Cardiac septum (tissue), 1 donor: ENCODE data around the gene RBKS. TPM values are rescaled to one million over a fixed set of nuclear protein-coding genes. Genes with fewer than 3 reads are reported as not detected.

Source experiments
- DNase-seq: peaks from one replicate; pipeline ENCODE4 v3.0.0-alpha.2; 2020; ENCODE audit warnings: low spot score
- intact Hi-C: fragments of 100-400 bp; cut with DNase I; formaldehyde crosslinking; loops from one replicate; pipeline ENCODE4 v1.14.0; 2022
- total RNA-seq: library from RNA; stranded (reverse); fragmentation: NEBNext Ultra II Directional; extraction: Animal tissue kit (Norgen Biotek cat#: 25700); gene quantifications from one replicate; pipeline ENCODE4 v1.2.1, GENCODE V29; 2021
- donor health status: DM: no; HTN: no; CAD: no.

RBKS gene
- total RNA-seq, 1 donor from 2014 or later, result 3.9 TPM

DNA sequence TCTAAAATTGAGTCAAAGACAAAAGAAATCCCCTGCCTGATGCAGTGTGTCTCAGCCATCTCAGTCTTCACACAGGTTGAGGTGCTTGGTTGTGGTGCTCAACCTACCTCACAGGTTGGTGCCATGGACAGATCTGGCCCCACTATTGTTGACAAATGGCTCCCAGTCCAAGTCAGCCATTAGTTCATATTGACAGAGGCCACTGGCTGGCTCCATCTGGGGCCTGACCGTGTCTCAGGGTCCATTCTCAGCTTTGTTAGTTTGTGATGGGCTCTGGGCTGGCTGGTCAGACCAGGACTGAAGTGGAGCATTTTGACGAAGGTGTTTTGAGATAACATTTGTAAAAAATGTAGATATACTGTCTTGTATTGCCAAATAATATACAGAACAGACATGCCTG lies 81.8 kb downstream of the RBKS start:
- intact Hi-C loops, result no loop called here
- DNase-seq, result no peak

GRCh38 chr2:27807476-27807875 lies 82.7 kb downstream of the RBKS start:
- no peak for DNase-seq
- intact Hi-C loops, result no loop called here

GRCh38 chr2:27806311-27807059 lies 83.7 kb downstream of the RBKS start:
- DNase-seq, result no peak
- intact Hi-C loops, result no loop called here

- DNase-seq, result no peak
- intact Hi-C loops, result no loop called here
Measured at GRCh38 chr2:27805180-27805579, 85.0 kb downstream of the RBKS start.

DNA sequence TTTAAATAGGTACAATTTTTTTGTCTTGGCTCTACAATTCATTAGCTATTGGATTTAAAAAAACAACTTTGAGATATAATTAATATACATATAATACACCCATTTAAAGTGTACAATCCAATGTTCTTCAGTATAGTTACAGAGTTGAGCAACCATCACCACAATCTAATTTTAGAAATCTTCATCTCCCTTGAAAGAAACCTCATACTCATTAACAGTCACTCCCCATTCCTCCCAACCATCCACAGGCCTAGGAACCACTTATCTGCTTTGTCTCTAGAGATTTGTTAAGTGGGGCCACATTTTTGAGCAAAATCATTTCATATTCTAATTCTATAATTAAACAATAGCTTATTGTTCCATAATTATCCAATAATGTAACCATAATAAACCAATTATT lies 86.0 kb downstream of the RBKS start:
- intact Hi-C loops, result no loop called here
- no peak for DNase-seq

DNA sequence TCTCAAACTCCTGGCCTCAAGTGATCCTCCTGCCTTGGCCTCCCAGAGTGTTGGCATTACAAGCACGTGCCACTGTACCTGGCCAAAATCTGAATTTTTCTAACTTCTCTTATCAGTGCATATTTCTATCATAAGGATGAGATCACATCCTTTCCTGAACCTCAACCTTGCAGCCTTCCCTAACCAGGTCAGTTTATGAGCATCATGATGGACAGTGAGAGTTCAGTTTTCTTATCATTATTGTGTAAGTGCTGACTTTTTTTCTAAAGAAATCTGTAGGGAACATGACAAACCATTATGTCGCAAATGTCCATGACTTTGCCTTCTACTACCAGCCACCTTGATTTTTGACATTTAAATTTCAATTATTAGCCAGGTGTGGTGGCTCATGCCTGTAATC lies 87.1 kb downstream of the RBKS start:
- intact Hi-C loops, result no loop called here
- no peak for DNase-seq

DNA sequence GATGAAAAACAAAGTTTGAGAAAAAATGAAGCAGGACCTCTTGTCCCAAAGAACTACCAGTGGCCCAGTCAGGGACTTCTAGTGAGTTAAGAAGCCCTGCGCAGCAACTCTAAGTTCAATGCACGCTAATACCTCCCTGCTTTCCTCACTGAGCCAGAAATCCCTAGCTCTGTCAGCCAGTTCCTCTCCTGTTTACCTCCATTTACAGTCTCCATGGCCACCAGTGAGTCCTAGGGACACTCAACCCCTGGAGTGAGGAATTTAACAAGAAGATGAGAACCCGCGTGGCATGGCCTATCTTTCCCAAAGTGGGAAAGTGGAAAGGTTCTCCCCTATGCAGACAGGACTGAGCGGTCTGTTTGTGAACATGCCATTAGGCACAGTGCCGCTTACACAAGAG lies 87.6 kb downstream of the RBKS start:
- intact Hi-C loops, result no loop called here
- DNase-seq, result no peak

DNA sequence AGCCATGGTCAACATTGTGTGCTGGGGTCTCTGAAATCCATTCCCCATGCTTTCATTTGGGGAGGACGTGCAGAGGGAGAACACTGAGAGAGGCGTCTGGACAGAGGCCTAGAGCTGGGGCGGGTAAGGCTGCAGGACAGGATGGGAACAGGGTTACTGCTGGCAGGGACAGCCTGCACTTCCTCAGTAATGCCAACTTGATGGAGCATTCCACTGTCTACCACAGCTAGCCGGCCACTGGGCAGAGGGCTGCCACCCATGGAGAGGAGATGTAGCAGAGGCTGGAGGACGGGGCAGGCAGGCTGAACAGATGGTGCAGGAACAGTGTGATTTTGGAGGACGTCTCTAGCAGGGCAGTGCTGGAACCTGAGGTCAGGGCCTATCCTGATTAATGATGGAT lies 89.3 kb downstream of the RBKS start:
- DNase-seq, result no peak
- intact Hi-C loops, result no loop called here

DNA sequence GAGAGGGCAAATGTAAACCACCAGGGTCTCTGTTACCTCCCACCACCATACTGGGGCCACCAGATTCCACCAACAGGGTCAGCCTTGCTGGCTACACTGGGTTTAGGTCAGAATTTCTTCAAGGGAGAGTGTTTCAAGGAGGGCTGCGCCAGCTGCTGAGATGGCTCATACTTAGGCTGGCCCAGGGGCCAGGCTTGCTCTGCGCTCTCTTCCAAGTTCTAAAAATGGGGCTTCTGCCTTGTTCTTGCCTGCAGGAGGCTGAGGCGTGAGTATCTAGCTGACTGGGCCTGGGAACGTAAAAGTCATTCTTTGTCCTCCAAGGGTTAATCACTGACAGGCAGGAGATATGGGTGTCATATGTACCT lies 90.6 kb downstream of the RBKS start:
- intact Hi-C loops, result loop anchor here (2.0 to 5.0 kb wide), 3 partner anchors 82 to 593 kb away; partner anchors contain the start of gene FOSL2
- no peak for DNase-seq

DNA sequence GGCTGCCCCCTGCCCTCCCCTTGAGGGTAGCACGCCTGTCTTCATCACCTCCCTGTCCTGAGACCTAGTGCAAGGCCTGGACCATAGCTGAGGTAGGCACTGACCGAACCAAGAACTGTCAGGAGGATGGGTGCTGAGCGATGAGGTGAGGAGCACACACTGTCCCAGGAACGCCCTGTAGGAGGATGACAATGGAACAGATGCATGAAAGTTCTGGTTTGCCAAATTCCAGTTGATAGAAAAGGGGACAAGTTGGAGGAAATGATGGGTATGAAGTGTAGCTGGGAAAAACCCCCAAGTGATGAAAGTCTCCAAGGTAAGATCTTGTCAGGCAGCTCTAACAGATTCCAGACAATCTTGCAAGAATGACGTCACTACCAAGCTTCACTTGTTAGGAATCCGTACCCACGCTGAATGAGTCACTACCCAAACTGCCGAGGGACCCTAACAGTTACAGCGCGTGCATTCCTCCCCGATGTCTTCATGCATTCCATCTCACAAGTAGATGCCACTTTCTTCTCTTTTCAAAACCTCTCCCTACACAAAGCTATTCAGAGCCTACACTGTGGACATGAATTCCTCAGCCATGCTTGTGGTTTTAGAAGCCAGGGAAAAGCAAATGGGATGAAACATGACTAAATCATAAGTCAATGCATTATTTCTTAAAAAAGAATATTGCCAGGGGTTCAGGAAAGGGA lies 91.1 kb downstream of the RBKS start:
- intact Hi-C loops, result loop anchor here (2.0 to 5.0 kb wide), 3 partner anchors 82 to 594 kb away; partner anchors contain the start of gene FOSL2

GRCh38 chr2:27798486-27798885 lies 91.7 kb downstream of the RBKS start:
- no peak for DNase-seq
- intact Hi-C loops, result loop anchor here (2.0 to 5.0 kb wide), 3 partner anchors 81 to 594 kb away; partner anchors contain the start of gene FOSL2

More for the DNA sequence above, 91.1 kb downstream of the RBKS start:
- no peak for DNase-seq

DNA sequence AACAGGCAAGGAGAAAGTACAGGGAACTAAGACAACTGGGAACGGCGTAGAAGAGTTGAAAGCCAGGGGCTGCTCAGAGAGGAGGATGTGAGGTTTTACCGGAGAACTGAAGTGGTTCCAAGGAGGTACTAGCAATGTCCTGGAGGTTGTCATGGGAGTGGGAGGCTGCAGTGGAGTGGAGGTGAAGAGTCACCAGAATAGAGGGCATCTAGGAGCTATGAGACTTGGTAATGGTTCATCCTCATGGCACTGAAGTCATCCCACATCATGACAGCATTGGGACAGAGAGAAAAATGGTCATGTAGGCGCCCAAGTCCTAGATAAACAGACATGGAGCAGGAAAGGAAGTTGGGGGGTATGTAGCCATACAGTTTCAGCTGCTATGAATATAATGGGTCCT lies 92.3 kb downstream of the RBKS start:
- intact Hi-C loops, result loop anchor here (2.0 to 5.0 kb wide), 3 partner anchors 81 to 595 kb away; partner anchors contain the start of gene FOSL2
- no peak for DNase-seq

DNA sequence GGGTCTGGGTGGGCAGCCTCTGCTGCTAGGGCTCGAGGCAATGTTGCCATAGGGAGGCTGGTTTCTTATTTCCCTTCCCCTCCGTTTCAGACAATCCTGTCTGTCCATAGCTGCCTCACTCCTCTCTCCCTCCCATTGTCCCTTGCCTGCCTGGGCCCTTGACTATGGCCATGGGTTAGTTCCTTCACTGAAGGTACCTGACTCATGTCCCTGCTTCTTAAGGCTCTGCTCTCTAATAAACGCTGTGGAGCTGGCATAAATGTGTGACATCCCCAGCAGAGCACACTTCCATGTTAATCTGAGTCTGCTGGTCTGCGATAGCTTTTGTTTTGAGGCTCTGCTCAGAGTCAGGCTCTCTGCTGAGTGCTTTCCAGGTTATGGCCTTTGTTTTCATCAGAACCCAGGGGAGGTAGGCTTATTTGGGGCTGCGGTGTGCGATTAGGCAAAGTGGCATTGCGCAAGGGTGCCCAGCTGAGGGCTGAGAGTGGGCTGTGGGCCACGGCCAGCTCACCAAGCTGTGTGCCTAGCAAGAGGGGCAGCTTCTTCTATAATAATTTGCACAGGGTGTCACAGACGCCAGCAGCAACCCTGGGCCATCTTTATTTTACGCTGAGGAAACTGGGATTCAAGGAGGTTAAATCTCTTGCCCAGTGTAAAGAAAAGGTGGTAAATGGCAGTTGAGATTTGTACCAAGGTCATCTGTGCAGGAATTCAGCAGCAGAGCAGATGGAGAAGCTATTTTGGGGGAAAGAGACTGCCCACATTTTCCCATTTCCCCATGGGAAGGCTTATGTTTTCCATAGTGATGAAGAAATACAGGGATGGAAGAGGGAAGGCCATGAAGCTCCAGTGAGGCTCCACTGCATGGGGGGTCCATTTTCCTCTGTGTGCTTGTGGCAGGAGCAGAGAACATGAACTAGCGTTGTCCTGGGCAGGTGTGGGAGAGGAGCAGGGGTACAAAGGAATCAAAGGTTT lies 93.1 kb downstream of the RBKS start:
- DNase-seq, result no peak
- intact Hi-C loops, result loop anchor here (5.0 kb wide), 2 partner anchors 80 to 90 kb away; no protein-coding TSS in a partner anchor

- DNase-seq, result no peak
- intact Hi-C loops, result loop anchor here (1.0 to 5.0 kb wide), 3 partner anchors 17 to 91 kb away; no protein-coding TSS in a partner anchor
Measured at GRCh38 chr2:27795868-27796277, 94.3 kb downstream of the RBKS start.

GRCh38 chr2:27795093-27795834 lies 94.9 kb downstream of the RBKS start:
- no peak for DNase-seq
- intact Hi-C loops, result loop anchor here (1.0 to 5.0 kb wide), 3 partner anchors 16 to 92 kb away; no protein-coding TSS in a partner anchor

- no peak for DNase-seq
- intact Hi-C loops, result no loop called here
Measured at GRCh38 chr2:27792759-27793158, 97.4 kb downstream of the RBKS start.

DNA sequence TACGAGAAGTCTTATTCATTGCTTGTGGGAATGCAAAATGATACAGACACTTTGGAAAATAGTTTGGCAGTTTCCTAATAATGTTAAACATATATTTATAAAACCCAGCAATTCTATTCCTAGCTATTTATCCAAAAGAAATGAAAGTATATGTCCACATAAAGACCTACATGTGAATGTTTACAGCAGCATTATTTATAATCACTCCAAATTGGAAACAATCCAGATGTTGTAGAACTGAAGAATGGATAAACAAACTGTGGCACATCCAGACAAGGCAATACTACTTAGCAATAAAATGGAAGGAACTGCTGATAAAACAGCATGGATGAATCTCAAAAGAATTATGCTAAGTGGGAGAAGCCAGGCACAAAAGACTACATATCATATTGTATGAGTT lies 99.4 kb downstream of the RBKS start:
- no peak for DNase-seq
- intact Hi-C loops, result no loop called here

DNA sequence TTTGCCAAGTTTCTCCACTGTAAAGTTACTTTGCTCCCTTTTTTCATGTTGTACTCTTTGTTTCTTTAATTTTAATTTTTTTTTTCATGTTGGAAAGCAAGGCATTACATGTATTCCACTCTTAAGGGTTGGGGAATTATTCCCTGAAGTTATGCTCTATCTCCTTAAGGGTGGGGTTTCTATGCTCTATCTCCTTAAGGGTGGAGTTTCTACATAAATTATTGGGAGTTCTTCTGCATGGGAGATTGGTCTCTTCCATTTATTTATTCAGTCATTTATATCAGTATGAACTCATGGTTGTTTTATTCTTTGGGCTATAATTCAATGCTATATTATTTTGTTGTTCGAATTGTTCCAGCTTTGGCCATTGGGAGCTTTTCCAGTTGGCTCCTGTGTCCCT lies 107.5 kb downstream of the RBKS start:
- DNase-seq, result no peak
- intact Hi-C loops, result no loop called here

- intact Hi-C loops, result no loop called here
- DNase-seq, result no peak
Measured at GRCh38 chr2:27781496-27781895, 108.7 kb downstream of the RBKS start.
